ENCODE data around the gene SLPI. TPM values are rescaled to one million over a fixed set of nuclear protein-coding genes. Genes with fewer than 3 reads are reported as not detected.
A peak's percentile ranks its signal among the peaks of the same experiment; 100 is the strongest.

SLPI gene
- total and polyA plus RNA-seq, 2 experiments from 2014 or later, result not detected

GRCh38 chr20:45290677-45291355 is 36.5 kb upstream of the SLPI start:
- Mint-ChIP-seq H3K27me3 (ENCODE audit: insufficient read depth, low read depth, poor library complexity) (peaks cover 30% of the 10 kb centered on the region), H3K27ac (no peak overlapping the region)

More at GRCh38 chr20:45290677-45291355, 36.5 kb upstream of the SLPI start:
- H4K20me1 ChIP-seq (replicated peaks; ENCODE audit: insufficient read depth), result no peaks in the 10 kb centered on the region
- Mint-ChIP-seq H3K36me3 (ENCODE audit: low read depth) (peaks cover 16% of the 10 kb centered on the region; the same call in 2 of the 3 replicates), H3K9me3 (peaks cover 20% of the 10 kb centered on the region), H3K4me3 (no peak overlapping the region), H3K4me1 (peaks cover 10% of the 10 kb centered on the region)
- H3K4me3 ChIP-seq, result no peak overlapping the region
- H3K27ac ChIP-seq (ENCODE audit: low read depth), result no peak overlapping the region
- no peaks in the 10 kb centered on the region for H3K9me2 ChIP-seq (ENCODE audit: insufficient read depth)
- H3K4me2 ChIP-seq, result no peak overlapping the region
- H3F3A ChIP-seq (replicated peaks; ENCODE audit: low read depth), result 0 out of 2 replicates have a peak, but pooled peaks cover 4% of the 10 kb centered on the region
- ATAC-seq (peak; percentile 57), DNase-seq (ENCODE audit: low spot score) (peak; percentile 89)
- no peaks in the 10 kb centered on the region; the same call in 1 of the 2 replicates for H3K36me3 ChIP-seq (ENCODE audit: insufficient read depth)
- TF ChIP-seq STAT1 (IDR thresholded peaks at IDR 0.05; ENCODE audit: unreplicated experiment) (no peak), CTCF (conservative IDR thresholded peaks at IDR 0.05; ENCODE audit: low read depth in 2 of 2) (peak; percentile 83 to 89), REST (IDR thresholded peaks at IDR 0.05; ENCODE audit: unreplicated experiment) (no peak), ZNF331 (CRISPR knock-in tag; IDR thresholded peaks at IDR 0.05; ENCODE audit: low read depth) (no peak)
- H2AFZ ChIP-seq, result peak overlapping the region; percentile 53
- no peaks in the 10 kb centered on the region for H3K79me2 ChIP-seq (replicated peaks; ENCODE audit: insufficient read depth)
- H3K27me3 ChIP-seq (ENCODE audit: insufficient read depth), result peaks cover 42% of the 10 kb centered on the region
- H3K4me1 ChIP-seq (ENCODE audit: insufficient read depth), result 0 out of 2 replicates have a peak, but pooled peaks cover 2% of the 10 kb centered on the region

Data from GM23338 (cell line).